CD4-positive, alpha-beta T cell treated with Interleukin-15 for 1 hour (primary cell): ENCODE data around the gene C1orf50.

ENCODE experiments used
- DNase-seq: peaks from one replicate; pipeline ENCODE4 v3.0.0-alpha.2; 2020

Gene C1orf50

GRCh38 chr1:42759114-42759513, 7.9 kb upstream of the C1orf50 start:
- no peak for DNase-seq

- no peak for DNase-seq
These were observed 5.5 kb upstream of the C1orf50 start for GRCh38 chr1:42761567-42761966.

DNA sequence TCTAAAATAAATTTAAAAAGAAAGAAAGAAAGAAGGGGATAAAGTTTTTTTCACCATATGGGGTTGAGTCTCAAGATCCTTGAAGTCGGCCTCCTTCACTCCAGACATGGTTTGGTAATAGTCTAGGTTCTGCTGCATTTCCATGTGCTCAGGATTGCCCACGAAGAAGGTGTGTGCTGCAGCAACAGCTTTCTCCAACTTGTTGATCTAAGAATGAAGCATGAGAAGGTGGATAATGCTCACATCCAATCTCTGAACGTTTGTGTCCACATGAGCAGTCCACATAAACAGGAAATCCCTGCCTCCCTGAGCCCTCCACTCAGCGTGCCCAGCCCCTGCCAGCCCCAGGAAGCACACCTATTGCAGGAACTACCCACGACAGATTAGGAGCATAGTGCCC, 4.8 kb upstream of the C1orf50 start:
- DNase-seq, result no peak

- no peak for DNase-seq
These were observed 1.8 kb upstream of the C1orf50 start for GRCh38 chr1:42765269-42765668.

DNA sequence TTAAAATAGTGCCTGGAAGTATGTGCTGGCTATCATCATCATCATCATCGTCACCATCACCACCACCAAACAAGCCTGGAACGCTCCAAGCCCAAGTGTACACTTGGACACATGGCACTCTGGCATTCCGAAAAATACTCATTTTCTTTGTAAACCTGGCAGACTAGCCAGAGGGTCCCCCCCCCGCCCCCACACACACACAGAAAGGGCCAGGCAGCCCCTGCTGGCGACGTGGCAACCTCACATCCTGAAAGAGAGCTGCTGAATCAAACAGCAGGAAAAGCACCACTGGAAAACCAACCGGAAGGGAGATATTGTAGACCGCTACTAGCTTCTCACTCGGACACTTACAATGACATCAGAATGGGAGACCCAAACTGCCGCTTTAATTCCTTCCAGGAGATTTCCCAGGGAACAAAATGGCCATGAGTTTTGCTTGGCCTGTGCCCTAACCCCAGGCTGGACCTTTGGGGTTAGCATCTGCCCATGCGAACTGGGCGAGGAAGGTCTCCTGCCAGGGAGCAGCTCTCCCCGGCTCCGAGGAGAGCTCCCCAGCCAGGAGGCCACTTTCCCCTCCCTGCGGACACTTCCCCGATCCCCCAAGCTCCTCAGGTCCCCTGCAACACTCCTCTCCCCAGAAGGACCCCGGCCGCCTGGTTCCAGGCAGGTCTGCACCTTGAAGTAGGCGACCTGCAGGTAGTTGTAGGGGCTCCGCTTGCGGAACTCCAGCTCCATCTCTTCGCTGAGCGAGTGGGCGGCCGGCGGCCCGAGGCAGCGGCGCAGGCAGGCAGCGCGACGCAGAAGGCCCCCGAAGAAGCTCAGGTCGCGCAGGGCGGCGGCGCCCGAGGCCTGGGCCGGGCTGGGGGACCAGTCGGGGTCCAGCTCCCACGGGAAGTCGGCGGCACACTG, 963 bp upstream of the C1orf50 start:
- DNase-seq, result no peak

DNA sequence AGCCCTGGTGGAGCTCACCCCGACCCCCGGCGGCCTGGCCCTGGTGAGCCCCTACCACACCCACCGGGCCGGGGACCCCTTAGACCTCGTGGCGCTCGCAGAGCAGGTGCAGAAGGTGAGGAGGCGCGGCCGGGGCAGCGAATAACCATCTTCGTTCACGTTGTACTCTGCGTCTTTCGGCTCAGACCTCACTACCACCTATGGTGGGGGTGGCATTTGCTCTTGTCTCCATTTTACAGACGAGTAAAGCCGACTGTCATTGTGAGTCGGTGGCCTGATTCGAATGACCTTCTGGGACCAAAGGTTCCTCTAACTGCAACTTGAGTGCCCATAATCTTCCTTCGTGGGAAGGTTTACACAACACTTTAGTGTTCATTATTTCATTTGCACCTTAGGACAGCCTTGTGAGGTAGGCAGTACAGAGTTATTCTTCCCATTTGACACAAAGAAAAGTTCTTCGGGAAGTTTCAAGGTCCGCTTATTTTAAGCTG, 506 bp downstream of the C1orf50 start:
- no peak for DNase-seq

DNA sequence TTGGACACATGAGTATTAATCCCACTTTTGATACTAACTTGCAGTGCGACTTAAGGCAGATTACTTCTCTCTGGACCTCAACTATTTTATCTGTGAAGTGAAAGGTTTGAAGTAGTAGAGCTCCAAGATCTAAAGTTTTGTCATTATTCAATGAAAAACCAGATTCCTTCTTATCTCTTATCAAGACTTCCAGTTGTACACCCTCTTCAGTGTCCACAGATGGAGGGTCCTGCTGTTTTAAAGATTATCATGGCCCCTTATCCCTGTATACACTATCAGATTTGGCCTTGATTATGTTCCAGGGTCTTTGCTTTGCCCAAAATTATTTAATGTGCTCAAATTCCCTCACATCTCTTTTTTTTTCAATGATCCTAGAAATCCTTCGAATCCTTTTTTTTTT, 1.1 kb downstream of the C1orf50 start:
- no peak for DNase-seq

GRCh38 chr1:42769811-42770210, 2.8 kb downstream of the C1orf50 start:
- DNase-seq, result no peak

DNA sequence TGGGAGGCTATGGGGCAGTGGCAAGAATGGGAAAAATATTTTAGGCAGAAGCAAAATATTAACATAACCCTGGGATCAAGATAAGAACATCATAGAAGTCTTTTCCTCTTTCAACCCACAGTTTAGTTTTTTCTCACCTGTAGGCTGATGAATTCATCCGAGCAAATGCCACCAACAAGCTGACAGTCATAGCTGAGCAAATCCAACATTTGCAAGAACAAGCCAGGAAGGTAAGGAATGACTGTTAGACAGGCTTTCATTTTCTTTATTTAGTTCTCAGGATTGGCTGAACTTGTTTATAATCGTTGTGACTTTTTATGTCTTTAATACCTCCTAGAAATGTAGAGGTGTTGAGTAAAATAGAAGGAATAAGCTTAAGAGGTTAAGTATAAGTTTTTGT, 6.4 kb downstream of the C1orf50 start:
- no peak for DNase-seq

- DNase-seq, result no peak
These were observed 8.0 kb downstream of the C1orf50 start for GRCh38 chr1:42774928-42775526.

DNA sequence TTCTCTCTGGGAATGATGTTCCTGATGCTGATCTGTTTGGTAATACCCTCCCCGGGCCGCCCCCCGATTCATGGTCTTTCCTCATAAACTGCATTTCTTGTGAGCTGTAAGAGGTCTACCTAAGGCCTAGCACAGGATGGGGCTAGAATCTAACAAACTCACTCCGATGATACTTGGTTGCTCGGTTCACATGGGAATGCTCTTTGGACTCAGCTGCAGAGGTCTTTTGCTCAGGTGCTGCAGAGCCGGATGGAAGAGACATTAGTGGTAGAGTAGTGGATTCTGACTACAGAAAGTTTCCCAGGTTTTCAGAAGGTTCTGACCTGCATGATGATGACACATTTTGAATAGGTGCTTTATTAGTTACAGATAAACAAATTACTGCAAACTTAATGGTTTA, 9.5 kb downstream of the C1orf50 start:
- DNase-seq, result no peak

DNA sequence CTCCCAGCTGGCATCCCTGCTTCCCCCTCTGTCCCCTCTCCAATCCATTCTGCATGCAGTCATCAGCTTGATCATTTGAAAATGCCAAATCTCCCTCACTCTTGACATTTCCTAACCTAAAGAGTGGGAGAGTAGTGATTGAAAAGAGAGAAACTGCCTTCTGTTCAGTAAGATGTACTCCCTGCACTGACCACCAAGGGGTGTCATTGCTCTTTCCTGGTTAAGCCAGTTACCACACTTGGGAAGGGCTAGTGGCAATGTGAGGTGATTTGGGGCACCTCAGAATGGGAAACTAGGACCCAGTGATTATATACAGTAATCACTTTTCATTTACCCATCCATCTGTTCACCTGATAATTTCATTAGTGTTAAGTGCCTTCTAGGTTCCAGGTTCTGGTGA, 10.8 kb downstream of the C1orf50 start:
- no peak for DNase-seq

DNA sequence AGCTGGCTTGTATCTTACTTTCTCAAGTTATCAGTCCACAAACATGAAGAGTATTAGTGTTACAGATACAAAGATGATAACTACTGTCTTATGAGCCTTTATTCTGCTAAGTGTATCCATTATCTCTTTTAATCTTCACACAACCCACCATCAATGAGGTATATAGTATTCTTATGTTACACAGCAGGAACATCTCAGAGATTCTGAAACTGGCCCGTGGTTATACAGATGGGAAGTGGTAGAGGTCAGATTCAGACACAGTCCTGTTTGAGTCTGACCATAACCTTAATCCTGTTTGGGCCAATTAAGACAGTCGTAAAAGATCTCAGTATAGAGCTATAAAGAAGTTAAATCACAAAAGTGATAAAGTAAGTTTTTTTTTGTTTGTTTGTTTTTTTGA, 12.7 kb downstream of the C1orf50 start:
- DNase-seq, result no peak

GRCh38 chr1:42780176-42780575, 13.1 kb downstream of the C1orf50 start:
- no peak for DNase-seq

DNA sequence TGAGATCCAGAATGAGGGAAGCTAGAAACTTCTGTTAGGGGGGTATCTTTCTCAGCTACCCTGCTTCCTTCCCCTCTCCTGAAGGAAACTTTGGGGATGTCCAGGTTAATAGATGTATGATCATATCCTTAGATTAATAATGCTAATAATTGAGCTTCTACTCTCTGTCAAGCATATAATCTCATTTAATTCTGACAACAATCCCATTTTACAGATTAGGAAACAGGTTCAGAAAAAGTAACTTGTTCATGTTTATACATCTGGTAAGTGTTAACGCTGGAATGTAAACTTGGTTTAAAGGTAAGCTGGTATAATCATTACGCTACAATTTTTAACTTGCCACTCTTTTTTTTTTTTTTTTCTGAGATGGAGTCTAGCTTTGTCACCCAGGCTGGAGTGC, 16.0 kb downstream of the C1orf50 start:
- DNase-seq, result no peak

DNA sequence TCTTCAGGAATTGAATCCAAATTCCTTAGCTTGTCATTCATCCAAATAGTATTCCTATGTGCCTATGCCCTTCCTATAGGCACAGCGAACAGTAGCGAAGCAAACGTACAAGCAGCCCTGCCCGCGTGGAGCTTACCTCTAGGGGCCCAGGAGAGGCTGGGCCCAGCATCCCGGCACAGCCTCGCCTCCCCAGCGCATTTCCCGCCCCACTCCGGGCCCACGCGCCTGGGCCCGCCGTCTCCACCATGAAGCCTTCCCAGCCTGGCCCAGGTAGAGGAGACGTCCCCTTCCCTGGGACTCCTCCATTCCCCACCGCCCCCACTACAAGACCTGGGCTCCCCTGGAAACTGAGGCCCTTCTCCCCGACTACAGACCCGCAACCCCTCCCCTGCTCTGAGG, 17.5 kb downstream of the C1orf50 start:
- no peak for DNase-seq

GRCh38 chr1:42784946-42785693, 18.1 kb downstream of the C1orf50 start, which contains the start of gene TMEM269:
TSS of gene TMEM269 (plus strand) at chr1:42784991. CDS start at chr1:42789894, 4,903 bp downstream.
- peak; percentile 20 for DNase-seq

DNA sequence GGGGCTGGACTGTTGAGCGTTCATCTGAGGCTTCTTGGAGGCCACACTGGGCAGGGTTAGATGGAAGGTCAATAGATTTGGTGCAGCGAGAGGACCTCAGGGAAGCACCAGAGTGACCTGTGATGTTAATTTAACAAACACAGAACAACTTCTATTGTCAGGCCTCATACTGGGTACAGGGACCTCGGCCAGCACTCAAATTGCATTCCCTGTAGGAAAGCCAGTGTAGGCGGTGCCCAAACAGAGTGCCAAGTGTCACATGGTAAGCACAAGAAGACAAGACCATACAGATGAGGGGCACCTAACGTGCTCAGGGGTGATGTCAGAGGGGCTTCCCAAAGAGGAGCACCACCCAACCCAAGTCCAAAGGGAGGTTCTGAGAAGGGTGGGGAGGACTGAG, 19.0 kb downstream of the C1orf50 start:
- DNase-seq, result no peak

- DNase-seq, result no peak
These were observed 21.0 kb downstream of the C1orf50 start for GRCh38 chr1:42788021-42788420.

- no peak for DNase-seq
These were observed 26.8 kb downstream of the C1orf50 start for GRCh38 chr1:42793824-42794223.

- no peak for DNase-seq
These were observed 30.4 kb downstream of the C1orf50 start for GRCh38 chr1:42797414-42797813.

DNA sequence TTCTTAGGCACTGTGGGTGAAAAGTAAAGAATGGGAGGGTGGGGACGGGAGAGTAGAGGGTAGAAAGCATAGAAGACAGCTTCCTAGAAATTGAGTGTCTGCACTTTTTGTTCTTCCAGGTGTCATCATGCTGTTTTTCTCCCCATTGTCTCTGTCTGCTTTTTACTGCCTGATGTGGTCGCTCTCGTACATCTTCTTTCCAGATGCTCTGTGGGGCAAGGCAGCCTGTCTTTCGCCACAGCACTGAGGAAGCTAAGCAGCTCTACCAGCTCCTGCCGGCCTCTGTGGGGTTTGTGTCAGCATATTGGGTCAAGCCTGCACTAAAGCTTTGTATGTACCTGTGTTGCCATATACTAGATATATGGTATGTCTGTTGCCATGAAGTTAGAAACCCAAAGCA, 30.9 kb downstream of the C1orf50 start:
- DNase-seq, result no peak

DNA sequence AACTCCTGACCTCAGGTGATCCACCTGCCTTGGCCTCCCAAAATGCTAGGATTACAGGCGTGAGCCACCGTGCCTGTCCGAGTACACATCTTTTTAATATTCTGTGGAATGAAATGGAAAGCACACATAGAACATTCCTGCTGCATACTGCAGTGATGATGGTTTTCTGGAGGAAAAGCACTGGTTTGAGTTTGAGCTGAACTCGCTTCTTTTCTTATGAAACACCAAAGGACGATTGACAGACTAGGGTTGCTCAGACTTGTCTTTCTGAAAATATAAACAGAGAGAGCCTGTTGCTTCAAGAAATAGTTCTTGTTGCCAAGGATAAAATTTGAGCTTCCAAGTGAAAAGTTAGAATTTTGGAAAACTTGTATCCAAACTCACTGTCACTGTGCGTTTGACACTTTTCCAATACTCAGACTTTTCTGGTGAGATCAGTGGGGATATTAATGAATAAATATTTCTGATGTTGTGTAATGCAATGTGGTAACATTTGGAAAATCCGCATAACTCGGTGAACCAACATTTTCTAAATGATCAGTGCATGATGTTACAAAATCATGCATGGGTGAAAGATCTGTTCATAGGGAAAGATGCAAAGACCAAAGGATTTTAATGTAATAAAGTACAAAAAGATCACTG, 34.9 kb downstream of the C1orf50 start:
- no peak for DNase-seq
